Endothelial cell of umbilical vein (primary cell): ENCODE results near the gene INTS1.

Experiments
- CTCF ChIP-seq, 2 donors: IDR thresholded peaks; 1 replicate in 1 of 2; 2 replicates in 1 of 2; pipeline ENCODE4 v1.5.1; 2011; ENCODE audit warnings: low read length in 2 of 2, mild to moderate bottlenecking in 2 of 2, moderate library complexity in 2 of 2, control low read depth in 1 of 2, inconsistent platforms in 1 of 2, low read depth in 1 of 2; ENCODE audit not compliant: insufficient read depth in 1 of 2; ENCODE audit errors: extremely low read depth in 1 of 2
- EZH2 ChIP-seq: IDR thresholded peaks from 2 replicates; pipeline ENCODE4 v1.6.1; 2012; ENCODE audit warnings: borderline replicate concordance, low read depth, mild to moderate bottlenecking, moderate library complexity, low read length, inconsistent platforms; ENCODE audit not compliant: severe bottlenecking
- FOS ChIP-seq: IDR thresholded peaks from 2 replicates; pipeline ENCODE4 v1.6.1; 2011; ENCODE audit warnings: mild to moderate bottlenecking, low read length, moderate library complexity, borderline replicate concordance; ENCODE audit not compliant: insufficient read depth
- GATA2 ChIP-seq: IDR thresholded peaks from 2 replicates; pipeline ENCODE4 v1.7.0; 2011; ENCODE audit warnings: low read depth, mild to moderate bottlenecking, moderate library complexity, mixed read lengths, low read length; ENCODE audit not compliant: insufficient read length, insufficient read depth
- JUN ChIP-seq: IDR thresholded peaks from 2 replicates; pipeline ENCODE4 v1.6.1; 2011; ENCODE audit warnings: borderline replicate concordance, low read depth; ENCODE audit not compliant: insufficient read length, insufficient read depth
- POLR2A ChIP-seq: IDR thresholded peaks from 2 replicates; pipeline ENCODE4 v1.6.1; 2012; ENCODE audit warnings: low read depth, mild to moderate bottlenecking, control low read depth, low read length
- POLR2AphosphoS5 ChIP-seq: IDR thresholded peaks from 2 replicates; pipeline ENCODE4 v1.6.1; 2012; ENCODE audit warnings: low read depth, mild to moderate bottlenecking, control low read depth, low read length, moderate library complexity; ENCODE audit not compliant: insufficient read depth

GRCh38 chr7:1508277-1508758 lies 4.1 kb upstream of the INTS1 start:
- TF ChIP-seq CTCF (IDR thresholded peaks at IDR 0.05; ENCODE audit: extremely low read depth in 1 of 2, insufficient read depth in 1 of 2, low read depth in 1 of 2, low read length in 2 of 2) (no peak), POLR2A (no peak), GATA2 (no peak), POLR2AphosphoS5 (no peak), EZH2 (no peak), JUN (no peak), FOS (no peak)
